ENCODE results near the gene MRAS.

The MRAS gene

DNA sequence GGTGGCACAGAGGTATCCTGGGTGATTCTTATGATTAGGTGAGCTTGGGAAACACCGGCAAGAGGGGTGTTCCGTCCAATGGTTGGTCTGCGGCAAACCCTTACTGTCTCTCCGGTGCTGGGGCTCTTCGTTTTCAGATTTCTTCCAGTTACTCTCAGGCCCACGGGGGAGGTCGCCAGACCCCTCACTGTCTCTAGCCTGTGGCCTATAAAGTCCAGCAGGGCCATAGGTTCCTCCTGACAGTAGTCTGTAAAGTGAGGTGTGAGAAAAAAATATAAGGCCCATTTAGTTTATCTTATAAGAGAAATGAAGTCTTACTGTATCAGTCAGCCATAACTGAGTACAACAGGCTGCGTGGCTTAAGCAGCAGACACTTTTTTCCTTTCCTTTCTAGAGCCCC, 87.5 kb downstream of the MRAS start:
- Histone ChIP-seq H3K27ac (ENCODE audit: low read depth, low read length, severe bottlenecking) (no peak overlapping the region), H3K4me3 (ENCODE audit: extremely low read depth, insufficient read depth, low read length, poor library complexity, severe bottlenecking) (peak overlapping the region; percentile 47), H3K4me1 (ENCODE audit: control insufficient read depth, insufficient read depth, low read length, poor library complexity, severe bottlenecking) (peaks cover 28% of the 10 kb centered on the region), H3K9me3 (ENCODE audit: control insufficient read depth, low read length) (peaks cover 3% of the 10 kb centered on the region), H3K36me3 (ENCODE audit: control insufficient read depth, insufficient read depth, low read length) (no peaks in the 10 kb centered on the region)
- 78 to 82% methylated on average over 8 of the region's 8 CpGs for WGBS, 2 experiments (ENCODE audit: insufficient coverage in 2 of 2)

DNA sequence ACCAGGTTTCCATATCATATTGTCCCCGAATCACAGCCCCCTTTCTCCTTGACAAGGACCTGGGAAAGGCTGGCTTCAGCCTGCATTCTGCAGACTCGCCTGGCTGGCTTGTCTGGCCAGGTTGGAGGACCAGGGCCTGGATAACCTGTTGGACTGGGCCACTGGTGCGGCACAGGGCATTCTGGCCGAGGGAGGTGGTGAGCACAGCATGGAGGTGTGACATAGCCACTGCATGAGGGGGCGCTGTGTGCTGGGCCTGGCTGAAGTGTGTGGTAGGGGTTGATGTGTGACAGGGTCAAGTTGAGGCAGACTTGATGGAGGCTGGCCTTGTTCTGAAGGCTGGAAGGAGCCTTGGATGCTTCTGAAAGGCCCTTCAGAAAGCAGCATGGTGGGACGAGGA, 88.9 kb downstream of the MRAS start:
- Histone ChIP-seq H3K9me3 (ENCODE audit: control insufficient read depth, low read length) (peaks cover 3% of the 10 kb centered on the region), H3K4me1 (ENCODE audit: control insufficient read depth, insufficient read depth, low read length, poor library complexity, severe bottlenecking) (peaks cover 41% of the 10 kb centered on the region), H3K4me3 (ENCODE audit: extremely low read depth, insufficient read depth, low read length, poor library complexity, severe bottlenecking) (no peak overlapping the region), H3K36me3 (ENCODE audit: control insufficient read depth, insufficient read depth, low read length) (no peaks in the 10 kb centered on the region), H3K27ac (ENCODE audit: low read depth, low read length, severe bottlenecking) (no peak overlapping the region)
- 86 to 88% methylated on average over 3 to 5 of the region's 6 CpGs for WGBS, 2 experiments (ENCODE audit: insufficient coverage in 2 of 2)

DNA sequence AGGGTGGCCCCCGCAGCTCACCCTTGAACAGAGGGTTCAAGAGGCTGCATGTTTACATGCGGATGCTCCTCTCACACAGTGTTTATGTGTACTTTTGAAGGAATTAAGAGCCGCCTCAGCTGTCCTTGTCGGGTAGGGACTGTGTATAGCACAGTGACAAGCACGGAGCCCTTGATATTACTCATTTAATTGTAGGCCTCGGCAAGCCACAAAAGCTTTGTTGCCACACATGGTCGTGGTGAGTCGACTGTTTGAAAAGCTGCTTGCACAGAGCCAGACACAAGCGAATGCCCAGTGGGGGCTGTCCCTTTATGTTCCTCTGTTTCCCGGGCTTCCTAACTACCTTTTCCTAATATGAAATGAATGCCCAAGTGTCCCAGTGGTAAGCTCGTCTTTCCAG, 90.5 kb downstream of the MRAS start:
- peaks cover 2% of the 10 kb centered on the region for H3K9me3 ChIP-seq (ENCODE audit: control insufficient read depth, low read length)
- no peak overlapping the region for H3K27ac ChIP-seq (ENCODE audit: low read depth, low read length, severe bottlenecking)
- no peaks in the 10 kb centered on the region for H3K36me3 ChIP-seq (ENCODE audit: control insufficient read depth, insufficient read depth, low read length)
- H3K4me3 ChIP-seq (ENCODE audit: extremely low read depth, insufficient read depth, low read length, poor library complexity, severe bottlenecking), result no peak overlapping the region
- H3K4me1 ChIP-seq (ENCODE audit: control insufficient read depth, insufficient read depth, low read length, poor library complexity, severe bottlenecking), result peaks cover 58% of the 10 kb centered on the region
- 79 to 84% methylated on average over 10 to 11 of the region's 11 CpGs for WGBS, 2 experiments (ENCODE audit: insufficient coverage in 2 of 2)

DNA sequence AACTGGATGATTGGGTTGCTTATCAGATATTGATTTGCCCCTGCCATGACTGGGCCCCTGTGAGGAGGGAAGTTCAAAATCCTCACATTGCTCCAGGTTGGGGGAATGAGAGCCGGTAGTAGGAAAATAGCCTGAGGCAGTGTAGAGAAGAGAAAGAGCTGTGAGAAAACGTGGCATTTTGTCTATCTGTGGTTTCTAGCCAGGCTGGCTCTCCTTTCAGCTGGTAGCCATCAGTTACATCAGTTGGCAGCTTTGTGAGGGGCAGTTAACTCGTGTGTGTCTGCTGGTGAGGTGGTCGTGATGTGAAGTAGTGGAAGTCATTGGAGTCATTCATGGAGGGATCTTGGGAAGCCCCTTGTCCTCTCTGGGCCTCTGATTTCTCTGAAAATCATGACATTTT, 91.3 kb downstream of the MRAS start:
- whole genome bisulfite sequencing, 2 experiments (ENCODE audit: insufficient coverage in 2 of 2), result 87 to 92% methylated on average over 3 of the region's 4 CpGs
- Histone ChIP-seq H3K4me3 (ENCODE audit: extremely low read depth, insufficient read depth, low read length, poor library complexity, severe bottlenecking) (no peak overlapping the region), H3K27ac (ENCODE audit: low read depth, low read length, severe bottlenecking) (no peak overlapping the region), H3K4me1 (ENCODE audit: control insufficient read depth, insufficient read depth, low read length, poor library complexity, severe bottlenecking) (peaks cover 56% of the 10 kb centered on the region), H3K9me3 (ENCODE audit: control insufficient read depth, low read length) (no peaks in the 10 kb centered on the region), H3K36me3 (ENCODE audit: control insufficient read depth, insufficient read depth, low read length) (no peaks in the 10 kb centered on the region)

DNA sequence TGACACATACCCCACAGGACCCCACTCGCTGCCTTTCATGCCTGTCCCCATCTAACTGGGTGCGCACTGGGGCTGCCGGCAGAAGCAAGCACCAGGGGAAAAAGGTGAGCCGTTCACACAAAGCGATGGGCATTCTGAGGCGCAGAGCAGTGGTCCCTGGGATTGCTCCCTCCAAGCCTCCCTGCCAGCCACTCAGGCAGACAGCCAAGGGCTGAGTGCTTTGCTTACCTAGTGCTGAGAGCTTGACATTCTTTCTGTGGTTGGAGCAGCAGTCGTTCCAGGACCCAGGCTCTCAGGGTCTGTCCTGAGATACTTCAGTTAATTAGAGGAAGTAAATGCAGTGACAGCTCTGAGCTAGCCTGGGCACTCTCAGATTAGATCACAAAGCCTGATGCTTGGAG, 91.7 kb downstream of the MRAS start:
- H3K9me3 ChIP-seq (ENCODE audit: control insufficient read depth, low read length), result no peaks in the 10 kb centered on the region
- 80% methylated on average over 6 to 7 of the region's 7 CpGs for WGBS, 2 experiments (ENCODE audit: insufficient coverage in 2 of 2)
- no peak overlapping the region for H3K4me3 ChIP-seq (ENCODE audit: extremely low read depth, insufficient read depth, low read length, poor library complexity, severe bottlenecking)
- H3K4me1 ChIP-seq (ENCODE audit: control insufficient read depth, insufficient read depth, low read length, poor library complexity, severe bottlenecking), result peaks cover 52% of the 10 kb centered on the region
- H3K27ac ChIP-seq (ENCODE audit: low read depth, low read length, severe bottlenecking), result no peak overlapping the region
- no peaks in the 10 kb centered on the region for H3K36me3 ChIP-seq (ENCODE audit: control insufficient read depth, insufficient read depth, low read length)

DNA sequence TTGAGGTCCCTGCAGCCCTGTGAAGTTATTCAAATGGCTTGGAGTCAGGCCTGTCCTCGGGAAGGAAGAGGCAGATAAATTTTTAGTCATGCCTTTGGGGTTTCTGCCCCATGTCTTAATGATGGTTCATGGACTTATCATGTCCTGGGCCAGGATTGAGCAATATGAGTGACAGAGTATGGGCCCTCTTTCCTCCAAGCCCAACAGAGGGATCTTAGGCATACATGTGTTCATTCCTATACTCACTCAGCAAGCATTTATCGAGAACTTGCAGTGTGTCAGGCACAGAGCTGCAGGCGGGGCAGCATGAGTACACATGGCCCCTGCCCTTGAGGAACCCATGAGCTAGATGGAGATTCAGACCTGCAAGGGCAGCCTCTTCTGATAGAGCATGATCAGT, 92.2 kb downstream of the MRAS start:
- Histone ChIP-seq H3K27ac (ENCODE audit: low read depth, low read length, severe bottlenecking) (no peak overlapping the region), H3K9me3 (ENCODE audit: control insufficient read depth, low read length) (no peaks in the 10 kb centered on the region), H3K4me3 (ENCODE audit: extremely low read depth, insufficient read depth, low read length, poor library complexity, severe bottlenecking) (no peak overlapping the region), H3K4me1 (ENCODE audit: control insufficient read depth, insufficient read depth, low read length, poor library complexity, severe bottlenecking) (peaks cover 51% of the 10 kb centered on the region), H3K36me3 (ENCODE audit: control insufficient read depth, insufficient read depth, low read length) (no peaks in the 10 kb centered on the region)
- 91 to 100% methylated on average over 1 to 2 of the region's 3 CpGs for WGBS, 2 experiments (ENCODE audit: insufficient coverage in 2 of 2)

DNA sequence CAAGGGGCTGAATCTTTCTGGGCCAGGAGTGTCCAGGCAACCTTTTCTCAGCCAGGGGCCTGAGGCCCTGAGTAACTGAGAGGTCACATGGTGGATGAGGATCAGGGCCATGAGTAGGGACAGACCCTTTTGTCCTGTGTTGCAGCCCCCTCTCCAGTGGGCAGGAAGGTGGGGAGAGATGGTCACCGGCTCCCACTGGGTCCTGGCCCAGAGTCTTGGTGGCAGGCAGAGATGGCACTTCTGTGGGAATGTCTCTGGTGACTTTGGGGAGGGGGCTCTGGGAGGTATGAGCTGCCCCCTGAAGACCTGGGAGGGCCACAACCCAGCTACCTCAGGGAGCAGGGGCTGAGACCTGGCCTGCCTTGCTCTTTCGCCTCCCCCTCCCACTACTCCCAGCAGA, 92.9 kb downstream of the MRAS start:
- H3K4me3 ChIP-seq (ENCODE audit: extremely low read depth, insufficient read depth, low read length, poor library complexity, severe bottlenecking), result no peak overlapping the region
- no peaks in the 10 kb centered on the region for H3K36me3 ChIP-seq (ENCODE audit: control insufficient read depth, insufficient read depth, low read length)
- H3K9me3 ChIP-seq (ENCODE audit: control insufficient read depth, low read length), result no peaks in the 10 kb centered on the region
- WGBS, 2 experiments (ENCODE audit: insufficient coverage in 2 of 2), result 100% methylated on average over 1 of the region's 2 CpGs
- H3K4me1 ChIP-seq (ENCODE audit: control insufficient read depth, insufficient read depth, low read length, poor library complexity, severe bottlenecking), result peaks cover 51% of the 10 kb centered on the region
- H3K27ac ChIP-seq (ENCODE audit: low read depth, low read length, severe bottlenecking), result peak overlapping the region; percentile 61

DNA sequence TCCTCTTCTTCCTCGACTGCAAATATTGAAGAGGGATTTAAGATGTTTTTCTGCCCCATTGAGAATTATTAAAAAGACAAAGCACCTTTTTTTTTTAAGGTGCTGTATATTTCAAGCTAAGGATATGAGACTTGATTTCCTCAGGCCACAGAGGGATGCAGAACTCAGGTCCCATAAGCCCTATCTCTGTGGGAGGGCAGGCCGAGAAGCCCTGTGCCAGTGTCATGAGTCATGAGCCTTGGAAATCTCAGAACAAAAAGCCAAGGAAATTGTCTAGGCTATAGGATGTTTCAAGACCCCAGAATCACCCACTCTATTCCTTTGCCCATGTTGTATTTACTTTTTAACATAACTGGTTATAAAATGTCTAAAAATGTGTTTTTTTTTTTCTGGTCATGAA, 93.4 kb downstream of the MRAS start:
- Histone ChIP-seq H3K36me3 (ENCODE audit: control insufficient read depth, insufficient read depth, low read length) (no peaks in the 10 kb centered on the region), H3K4me1 (ENCODE audit: control insufficient read depth, insufficient read depth, low read length, poor library complexity, severe bottlenecking) (peaks cover 51% of the 10 kb centered on the region), H3K4me3 (ENCODE audit: extremely low read depth, insufficient read depth, low read length, poor library complexity, severe bottlenecking) (no peak overlapping the region), H3K9me3 (ENCODE audit: control insufficient read depth, low read length) (no peaks in the 10 kb centered on the region), H3K27ac (ENCODE audit: low read depth, low read length, severe bottlenecking) (peak overlapping the region; percentile 61)
- 0 to 40% methylated on average over 1 of the region's 2 CpGs for WGBS, 2 experiments (ENCODE audit: insufficient coverage in 2 of 2)

DNA sequence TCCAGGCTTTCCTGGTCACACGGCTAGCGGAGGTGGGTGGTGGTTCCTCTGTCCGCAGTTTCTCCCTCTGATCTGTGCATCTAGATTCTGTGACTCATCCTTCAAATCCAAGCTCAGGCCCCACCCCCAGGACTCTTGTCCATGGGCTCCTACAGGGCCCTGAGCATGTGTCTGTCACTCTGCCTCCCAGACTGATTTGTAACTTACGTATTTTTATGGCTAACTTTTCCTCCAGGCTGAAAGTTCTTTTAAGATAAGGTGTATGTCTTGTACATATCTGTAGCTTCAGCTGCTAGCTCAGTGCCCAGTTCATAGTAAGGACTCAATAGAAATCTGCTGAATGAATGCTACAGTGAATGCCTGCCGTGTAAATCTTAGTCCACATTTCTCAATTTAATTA, 94.1 kb downstream of the MRAS start:
- Histone ChIP-seq H3K27ac (ENCODE audit: low read depth, low read length, severe bottlenecking) (peak overlapping the region; percentile 26), H3K4me3 (ENCODE audit: extremely low read depth, insufficient read depth, low read length, poor library complexity, severe bottlenecking) (no peak overlapping the region), H3K36me3 (ENCODE audit: control insufficient read depth, insufficient read depth, low read length) (no peaks in the 10 kb centered on the region), H3K9me3 (ENCODE audit: control insufficient read depth, low read length) (no peaks in the 10 kb centered on the region), H3K4me1 (ENCODE audit: control insufficient read depth, insufficient read depth, low read length, poor library complexity, severe bottlenecking) (peaks cover 51% of the 10 kb centered on the region)
- 20 to 58% methylated on average over 1 to 5 of the region's 5 CpGs for WGBS, 2 experiments (ENCODE audit: insufficient coverage in 2 of 2)

DNA sequence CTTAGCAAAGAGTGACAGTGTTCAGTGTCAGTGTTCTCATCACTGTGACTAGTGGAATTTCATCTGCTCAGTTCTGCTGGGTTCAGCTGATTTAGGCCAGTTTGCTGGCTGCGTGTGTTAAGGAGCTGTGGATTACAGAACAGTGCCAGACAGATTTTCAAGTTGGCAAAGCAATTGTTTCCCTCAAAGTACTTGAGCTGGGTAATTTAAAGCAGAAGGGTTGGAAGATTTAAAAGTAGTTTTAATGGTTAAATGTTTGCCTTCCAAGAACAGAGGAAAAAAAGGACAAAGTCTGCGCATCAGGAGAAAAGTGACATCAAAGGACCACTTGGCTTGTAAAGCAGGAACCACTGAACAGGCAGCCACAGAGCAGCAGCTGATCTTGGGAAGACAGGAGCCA, 94.7 kb downstream of the MRAS start:
- Histone ChIP-seq H3K4me3 (ENCODE audit: extremely low read depth, insufficient read depth, low read length, poor library complexity, severe bottlenecking) (no peak overlapping the region), H3K27ac (ENCODE audit: low read depth, low read length, severe bottlenecking) (peak overlapping the region; percentile 3), H3K9me3 (ENCODE audit: control insufficient read depth, low read length) (no peaks in the 10 kb centered on the region), H3K36me3 (ENCODE audit: control insufficient read depth, insufficient read depth, low read length) (no peaks in the 10 kb centered on the region), H3K4me1 (ENCODE audit: control insufficient read depth, insufficient read depth, low read length, poor library complexity, severe bottlenecking) (peaks cover 51% of the 10 kb centered on the region)
- 88 to 89% methylated on average over 2 of the region's 2 CpGs for WGBS, 2 experiments (ENCODE audit: insufficient coverage in 2 of 2)

DNA sequence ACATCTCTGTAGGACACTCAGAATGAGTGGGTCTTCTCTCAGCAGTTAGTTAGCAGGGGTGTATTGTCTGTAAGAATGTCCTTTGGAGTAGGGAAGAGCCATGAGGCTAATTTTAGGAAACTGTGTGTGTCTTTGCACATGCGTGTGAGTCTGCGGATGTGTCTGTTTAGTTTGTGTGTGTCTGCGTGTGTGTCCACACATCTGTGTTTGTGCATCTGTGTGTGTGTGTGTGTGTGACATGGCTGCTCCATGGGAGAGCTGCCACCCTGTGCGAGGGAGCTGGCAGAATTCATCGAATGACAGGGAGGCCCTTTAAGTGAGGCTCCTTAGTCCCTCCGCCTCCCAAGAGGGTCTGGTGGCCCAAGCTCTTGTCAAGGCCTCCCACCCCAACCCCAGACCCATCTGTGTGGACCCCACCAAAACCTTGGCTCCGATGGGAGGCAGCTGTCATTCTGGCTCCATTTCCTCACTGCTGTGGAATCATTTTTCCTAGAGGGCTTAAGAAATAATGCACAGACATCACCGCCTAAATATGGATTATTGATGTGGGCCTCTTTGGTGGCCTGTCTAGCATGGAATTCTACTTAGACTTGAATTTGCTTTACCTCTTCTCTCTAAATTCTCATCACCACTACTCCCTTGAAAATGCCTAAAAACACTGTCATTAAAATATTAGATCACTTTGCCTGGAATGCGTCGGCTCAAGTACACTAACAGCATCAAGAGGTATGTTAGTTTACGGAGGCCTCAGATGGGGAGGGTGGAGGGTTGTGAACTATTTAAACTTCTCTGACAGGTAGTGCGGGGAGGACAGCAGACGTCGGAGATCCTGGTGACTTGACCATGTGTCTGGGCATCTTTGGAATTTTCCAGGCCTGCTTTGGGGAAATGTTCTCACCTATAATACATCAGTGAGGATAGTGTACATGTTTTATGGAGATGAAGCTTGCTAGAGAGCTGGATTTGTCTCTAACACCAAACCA, 95.4 kb downstream of the MRAS start:
- peaks cover 51% of the 10 kb centered on the region for H3K4me1 ChIP-seq (ENCODE audit: control insufficient read depth, insufficient read depth, low read length, poor library complexity, severe bottlenecking)
- no peak overlapping the region for H3K4me3 ChIP-seq (ENCODE audit: extremely low read depth, insufficient read depth, low read length, poor library complexity, severe bottlenecking)
- WGBS, 2 experiments (ENCODE audit: insufficient coverage in 2 of 2), result 92 to 96% methylated on average over 5 to 8 of the region's 14 CpGs
- H3K36me3 ChIP-seq (ENCODE audit: control insufficient read depth, insufficient read depth, low read length), result no peaks in the 10 kb centered on the region
- H3K9me3 ChIP-seq (ENCODE audit: control insufficient read depth, low read length), result no peaks in the 10 kb centered on the region
- H3K27ac ChIP-seq (ENCODE audit: low read depth, low read length, severe bottlenecking), result peak overlapping the region; percentile 3

All from mesodermal cell (in vitro differentiated cells).